Naive B cell (primary cell): ENCODE measurements around the gene RCN2. TPM values are rescaled to one million over a fixed set of nuclear protein-coding genes. Genes with fewer than 3 reads are reported as not detected.

Experiments used
- ATAC-seq, 2 donors: fragments of 150-1000 bp; cut with Tn5 transposase; 2 replicates each; pipeline ENCODE4 v1.10.0; 2021; ENCODE audit warnings: low read depth in 2 of 2, mild to moderate bottlenecking in 2 of 2, moderate library complexity in 2 of 2
- DNase-seq: peaks from one replicate; pipeline ENCODE4 v3.0.0; 2022
- H3K27ac Mint-ChIP-seq, 6 donors: one replicate each; pipeline ENCODE4 v1.8.0; 2020 to 2022; ENCODE audit warnings: mild to moderate bottlenecking in 6 of 6, mixed read lengths in 6 of 6, moderate library complexity in 5 of 6, inconsistent platforms in 2 of 6
- H3K27me3 Mint-ChIP-seq, 3 donors: one replicate each; pipeline ENCODE4 v1.8.0; 2021 to 2022; ENCODE audit warnings: mixed read lengths in 3 of 3, mild to moderate bottlenecking in 1 of 3
- H3K36me3 Mint-ChIP-seq, 2 donors: one replicate each; pipeline ENCODE4 v1.8.0; 2020 to 2022; ENCODE audit warnings: mixed read lengths in 2 of 2, inconsistent platforms in 1 of 2, mild to moderate bottlenecking in 1 of 2
- H3K4me1 Mint-ChIP-seq, 3 donors: one replicate each; pipeline ENCODE4 v1.8.0; 2020 to 2022; ENCODE audit warnings: mixed read lengths in 3 of 3, inconsistent platforms in 1 of 3, mild to moderate bottlenecking in 1 of 3, moderate library complexity in 1 of 3
- H3K4me3 Mint-ChIP-seq, 8 donors: one replicate each; pipeline ENCODE4 v1.8.0; 2020 to 2022; ENCODE audit warnings: mild to moderate bottlenecking in 8 of 8, mixed read lengths in 8 of 8, moderate library complexity in 8 of 8, inconsistent platforms in 2 of 8
- H3K9me3 Mint-ChIP-seq, 7 donors: one replicate each; pipeline ENCODE4 v1.8.0; 2020 to 2022; ENCODE audit warnings: mixed read lengths in 7 of 7, mild to moderate bottlenecking in 5 of 7, inconsistent platforms in 2 of 7, moderate library complexity in 1 of 7
- polyA plus RNA-seq, 6 donors: library from polyadenylated mRNA; unstranded; fragments of 300-500 nt; fragmentation: Illumina TruSeq; gene quantifications; one replicate each; pipeline ENCODE4 v1.2.3, GENCODE V29; 2021; ENCODE audit warnings: low read depth in 6 of 6

Gene RCN2
- polyA plus RNA-seq, 6 donors from 2014 or later = 54.0 to 79.2 (median 61.9) TPM

- no peak for ATAC-seq
- Mint-ChIP-seq H3K36me3 (no peaks in the 10 kb centered on the region), H3K9me3 (no peaks in the 10 kb centered on the region), H3K27ac (peak overlapping the region; percentile 92 to 98 (median 98)), H3K4me3 (peak overlapping the region; percentile 87 to 96 (median 92)), H3K4me1 (peaks cover 38 to 46% (median 39%) of the 10 kb centered on the region in 3 donors), H3K27me3 (no peaks in the 10 kb centered on the region)
- DNase-seq = no peak
Observed at GRCh38 chr15:76905855-76906254, 25.7 kb upstream of the RCN2 start.

GRCh38 chr15:76912430-76912829 is 19.1 kb upstream of the RCN2 start:
- ATAC-seq = no peak
- DNase-seq = no peak
- no peaks in the 10 kb centered on the region for H3K9me3 Mint-ChIP-seq
- peak overlapping the region in 1 of 8 donors; percentile 2 for H3K4me3 Mint-ChIP-seq
- no peak overlapping the region for H3K27ac Mint-ChIP-seq
- no peaks in the 10 kb centered on the region for H3K36me3 Mint-ChIP-seq
- H3K4me1 Mint-ChIP-seq = peaks cover 10 to 14% (median 13%) of the 10 kb centered on the region in 3 donors
- H3K27me3 Mint-ChIP-seq = peaks cover 6 to 23% (median 10%) of the 10 kb centered on the region in 3 donors

- ATAC-seq (no peak), DNase-seq (no peak)
- Mint-ChIP-seq H3K4me1 (peaks cover 10 to 11% (median 11%) of the 10 kb centered on the region in 3 donors), H3K27ac (no peak overlapping the region), H3K9me3 (no peaks in the 10 kb centered on the region), H3K27me3 (peaks cover 6 to 33% (median 13%) of the 10 kb centered on the region in 3 donors), H3K4me3 (no peak overlapping the region), H3K36me3 (no peaks in the 10 kb centered on the region)
Observed at GRCh38 chr15:76913737-76914136, 17.8 kb upstream of the RCN2 start.

DNA sequence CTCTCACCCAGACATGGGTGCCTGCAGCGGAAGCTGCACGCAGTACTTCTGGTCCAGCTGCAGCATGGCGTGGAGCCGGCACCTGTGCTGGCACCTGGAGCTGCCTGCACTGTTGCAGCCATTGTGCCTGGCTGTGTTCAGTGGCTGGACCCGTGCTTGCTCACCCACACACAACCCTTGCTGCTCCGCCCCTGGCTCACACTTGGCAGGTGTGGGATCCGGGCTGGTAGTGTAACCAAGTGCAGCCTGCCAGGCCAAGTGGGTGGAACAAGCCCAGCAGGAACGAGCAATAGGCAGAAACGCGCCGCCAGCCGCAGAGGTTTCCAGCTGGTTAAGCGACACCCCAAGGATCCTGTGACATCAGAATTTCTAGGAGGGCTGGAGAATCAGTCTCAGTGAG is 15.2 kb upstream of the RCN2 start:
- ATAC-seq (no peak), DNase-seq (no peak)
- no peaks in the 10 kb centered on the region for H3K9me3 Mint-ChIP-seq
- H3K27me3 Mint-ChIP-seq = peaks cover 13 to 39% (median 15%) of the 10 kb centered on the region in 3 donors
- H3K4me1 Mint-ChIP-seq = no peaks in the 10 kb centered on the region
- no peaks in the 10 kb centered on the region for H3K36me3 Mint-ChIP-seq
- no peak overlapping the region for H3K4me3 Mint-ChIP-seq
- no peak overlapping the region for H3K27ac Mint-ChIP-seq

DNA sequence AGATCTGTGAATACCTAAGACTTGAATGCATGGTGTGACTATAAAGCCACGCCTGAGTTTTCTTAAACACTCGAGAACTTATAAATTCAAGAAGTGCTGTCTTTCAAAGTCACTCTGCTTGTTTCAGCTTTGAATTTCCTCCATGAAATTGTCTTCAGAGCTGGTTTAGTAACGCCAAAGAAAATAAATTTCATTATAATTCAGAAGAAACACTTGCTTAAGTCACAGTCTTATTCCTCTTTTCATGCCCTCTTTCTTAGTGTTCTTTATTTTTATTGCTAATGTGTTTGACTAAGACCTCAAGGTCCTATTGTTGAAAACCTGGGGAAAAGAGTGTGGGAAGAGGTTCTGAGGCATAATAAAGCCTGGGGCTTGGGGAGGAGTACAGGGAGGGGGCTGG is 3.3 kb upstream of the RCN2 start:
- Mint-ChIP-seq H3K9me3 (no peaks in the 10 kb centered on the region), H3K27me3 (peaks cover 0 to 17% (median 0%) of the 10 kb centered on the region in 3 donors), H3K36me3 (no peaks in the 10 kb centered on the region), H3K27ac (peak overlapping the region in 1 of 6 donors; percentile 3), H3K4me1 (peaks cover 10 to 13% (median 13%) of the 10 kb centered on the region in 3 donors), H3K4me3 (no peak overlapping the region)
- ATAC-seq (no peak), DNase-seq (no peak)

DNA sequence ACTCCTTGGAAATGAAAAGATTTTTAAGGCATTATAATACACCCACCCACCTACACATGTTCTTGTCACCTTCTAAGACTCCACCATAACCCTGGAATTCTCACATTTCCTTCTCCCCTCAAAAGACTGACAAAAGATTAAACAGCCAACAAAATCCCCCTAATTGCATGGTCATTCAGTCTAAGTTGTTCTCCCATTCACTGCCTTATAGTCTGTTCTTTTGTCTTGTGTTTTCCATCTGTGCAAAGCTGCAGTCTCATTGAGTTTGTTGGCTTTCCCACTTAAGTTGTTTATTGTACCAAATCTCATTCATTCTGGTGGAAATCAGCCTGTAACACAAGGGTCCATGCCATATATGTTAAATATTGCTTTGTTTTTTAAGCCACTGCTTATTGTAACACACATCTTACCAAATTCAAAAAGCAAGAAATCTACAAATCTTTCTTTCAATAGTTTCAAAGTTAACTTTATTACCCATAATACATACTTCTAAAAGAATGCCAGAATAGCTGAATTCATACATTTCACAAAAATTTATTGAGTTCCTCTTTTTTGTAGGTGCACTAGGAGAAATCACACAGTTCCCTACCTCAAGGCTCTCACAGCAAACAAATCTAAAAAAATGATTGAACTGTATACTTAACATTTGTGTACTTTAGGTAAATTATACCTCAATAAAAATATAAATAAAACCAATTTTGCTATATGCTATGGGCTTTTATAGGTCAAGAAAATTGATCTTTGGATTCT is 2.4 kb upstream of the RCN2 start:
- ATAC-seq (no peak), DNase-seq (no peak)
- Mint-ChIP-seq H3K27ac (no peak overlapping the region), H3K4me1 (peaks cover 11 to 16% (median 14%) of the 10 kb centered on the region in 3 donors), H3K4me3 (peak overlapping the region in 1 of 8 donors; percentile 57), H3K36me3 (no peaks in the 10 kb centered on the region), H3K9me3 (no peaks in the 10 kb centered on the region), H3K27me3 (peaks cover 0 to 12% (median 0%) of the 10 kb centered on the region in 3 donors)

- peaks cover 20 to 28% (median 21%) of the 10 kb centered on the region in 3 donors for H3K4me1 Mint-ChIP-seq
- H3K27ac Mint-ChIP-seq = peak overlapping the region; percentile 71 to 97 (median 90)
- no peak for DNase-seq
- H3K9me3 Mint-ChIP-seq = no peaks in the 10 kb centered on the region
- peaks cover 0 to 6% (median 0%) of the 10 kb centered on the region in 3 donors for H3K27me3 Mint-ChIP-seq
- H3K36me3 Mint-ChIP-seq = peaks cover 0 to 5% of the 10 kb centered on the region in 2 donors
- H3K4me3 Mint-ChIP-seq = peak overlapping the region; percentile 81 to 96 (median 94)
- no peak for ATAC-seq
Observed at GRCh38 chr15:76930831-76931396, 635 bp upstream of the RCN2 start.

- no peaks in the 10 kb centered on the region for H3K9me3 Mint-ChIP-seq
- H3K4me1 Mint-ChIP-seq = peaks cover 20 to 35% (median 21%) of the 10 kb centered on the region in 3 donors
- H3K27ac Mint-ChIP-seq = peak overlapping the region; percentile 87 to 98 (median 91)
- DNase-seq = no peak
- ATAC-seq = no peak
- H3K36me3 Mint-ChIP-seq = peaks cover 0 to 5% of the 10 kb centered on the region in 2 donors
- no peaks in the 10 kb centered on the region for H3K27me3 Mint-ChIP-seq
- peak overlapping the region; percentile 81 to 98 (median 90) for H3K4me3 Mint-ChIP-seq
Observed at GRCh38 chr15:76932135-76932966, 802 bp downstream of the RCN2 start.

DNA sequence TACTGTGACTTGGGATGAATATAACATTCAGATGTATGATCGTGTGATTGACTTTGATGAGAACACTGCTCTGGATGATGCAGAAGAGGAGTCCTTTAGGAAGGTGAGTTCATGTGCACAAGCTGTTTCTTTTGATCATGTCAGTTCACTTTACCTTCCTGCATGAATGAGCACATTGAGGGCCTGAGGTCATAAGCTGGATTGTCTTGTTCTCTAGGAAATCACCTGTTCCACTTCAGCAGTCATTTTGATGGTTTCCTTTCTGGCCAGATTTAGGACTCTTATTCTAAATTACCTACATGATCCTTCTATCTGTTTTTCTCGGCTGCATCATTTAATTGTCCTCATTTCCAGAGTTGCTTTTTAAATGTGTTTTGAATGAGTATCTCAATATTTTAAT is 4.1 kb downstream of the RCN2 start:
- H3K27me3 Mint-ChIP-seq = no peaks in the 10 kb centered on the region
- H3K36me3 Mint-ChIP-seq = peaks cover 0 to 5% of the 10 kb centered on the region in 2 donors
- ATAC-seq = peak; percentile 61
- peak overlapping the region; percentile 88 to 98 (median 92) for H3K27ac Mint-ChIP-seq
- peaks cover 20 to 38% (median 21%) of the 10 kb centered on the region in 3 donors for H3K4me1 Mint-ChIP-seq
- peak overlapping the region in 7 of 8 donors; percentile 26 to 84 (median 73) for H3K4me3 Mint-ChIP-seq
- H3K9me3 Mint-ChIP-seq = no peaks in the 10 kb centered on the region
- DNase-seq = peak; percentile 73

GRCh38 chr15:76936671-76937070 is 5.1 kb downstream of the RCN2 start:
- ATAC-seq (no peak), DNase-seq (no peak)
- H3K27me3 Mint-ChIP-seq = no peaks in the 10 kb centered on the region
- H3K9me3 Mint-ChIP-seq = no peaks in the 10 kb centered on the region
- H3K4me1 Mint-ChIP-seq = peaks cover 17 to 34% (median 20%) of the 10 kb centered on the region in 3 donors
- peak overlapping the region in 2 of 8 donors; percentile 16 to 32 for H3K4me3 Mint-ChIP-seq
- H3K36me3 Mint-ChIP-seq = peaks cover 0 to 5% of the 10 kb centered on the region in 2 donors
- peak overlapping the region in 5 of 6 donors; percentile 34 to 92 (median 84) for H3K27ac Mint-ChIP-seq

GRCh38 chr15:76938752-76939151 is 7.2 kb downstream of the RCN2 start:
- ATAC-seq (no peak), DNase-seq (no peak)
- H3K36me3 Mint-ChIP-seq = peaks cover 0 to 5% of the 10 kb centered on the region in 2 donors
- peak overlapping the region in 1 of 6 donors; percentile 42 for H3K27ac Mint-ChIP-seq
- H3K4me1 Mint-ChIP-seq = peaks cover 7 to 25% (median 8%) of the 10 kb centered on the region in 3 donors
- H3K4me3 Mint-ChIP-seq = no peak overlapping the region
- no peaks in the 10 kb centered on the region for H3K27me3 Mint-ChIP-seq
- H3K9me3 Mint-ChIP-seq = no peaks in the 10 kb centered on the region

GRCh38 chr15:76939715-76940114 is 8.2 kb downstream of the RCN2 start:
- no peak for ATAC-seq
- no peak overlapping the region for H3K4me3 Mint-ChIP-seq
- H3K27me3 Mint-ChIP-seq = no peaks in the 10 kb centered on the region
- H3K27ac Mint-ChIP-seq = no peak overlapping the region
- DNase-seq = no peak
- H3K36me3 Mint-ChIP-seq = peaks cover 7 to 10% of the 10 kb centered on the region in 2 donors
- no peaks in the 10 kb centered on the region for H3K9me3 Mint-ChIP-seq
- H3K4me1 Mint-ChIP-seq = peaks cover 7 to 22% (median 13%) of the 10 kb centered on the region in 3 donors

- Mint-ChIP-seq H3K9me3 (no peaks in the 10 kb centered on the region), H3K27me3 (no peaks in the 10 kb centered on the region), H3K36me3 (peaks cover 16 to 20% of the 10 kb centered on the region in 2 donors), H3K4me3 (no peak overlapping the region), H3K27ac (no peak overlapping the region), H3K4me1 (peaks cover 8 to 18% (median 17%) of the 10 kb centered on the region in 3 donors)
- ATAC-seq (no peak), DNase-seq (no peak)
Observed at GRCh38 chr15:76941636-76942035, 10.1 kb downstream of the RCN2 start.
